ENCODE measurements around the gene SLC6A20.

DNA sequence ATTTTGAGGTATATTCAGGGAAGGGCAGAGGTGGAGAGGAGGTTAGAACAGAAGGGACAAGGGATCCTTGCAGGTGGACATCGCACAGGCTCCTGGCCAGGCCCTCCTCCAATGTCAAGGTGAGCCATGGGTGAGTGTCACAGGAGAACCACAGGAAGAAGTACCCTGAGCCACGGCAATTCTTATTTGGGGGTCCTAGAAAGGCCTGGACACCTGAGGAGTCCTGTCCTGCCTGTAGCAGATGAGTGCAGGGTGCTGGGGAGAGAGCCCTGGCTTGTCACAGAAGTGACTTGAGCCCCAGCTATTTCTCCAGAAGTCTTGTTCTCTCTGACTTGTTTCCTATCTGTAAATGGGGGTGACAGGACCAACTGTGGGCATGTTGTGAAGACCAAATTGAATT lies 4.3 kb downstream of the SLC6A20 start:
- TF ChIP-seq, protein P1, sequence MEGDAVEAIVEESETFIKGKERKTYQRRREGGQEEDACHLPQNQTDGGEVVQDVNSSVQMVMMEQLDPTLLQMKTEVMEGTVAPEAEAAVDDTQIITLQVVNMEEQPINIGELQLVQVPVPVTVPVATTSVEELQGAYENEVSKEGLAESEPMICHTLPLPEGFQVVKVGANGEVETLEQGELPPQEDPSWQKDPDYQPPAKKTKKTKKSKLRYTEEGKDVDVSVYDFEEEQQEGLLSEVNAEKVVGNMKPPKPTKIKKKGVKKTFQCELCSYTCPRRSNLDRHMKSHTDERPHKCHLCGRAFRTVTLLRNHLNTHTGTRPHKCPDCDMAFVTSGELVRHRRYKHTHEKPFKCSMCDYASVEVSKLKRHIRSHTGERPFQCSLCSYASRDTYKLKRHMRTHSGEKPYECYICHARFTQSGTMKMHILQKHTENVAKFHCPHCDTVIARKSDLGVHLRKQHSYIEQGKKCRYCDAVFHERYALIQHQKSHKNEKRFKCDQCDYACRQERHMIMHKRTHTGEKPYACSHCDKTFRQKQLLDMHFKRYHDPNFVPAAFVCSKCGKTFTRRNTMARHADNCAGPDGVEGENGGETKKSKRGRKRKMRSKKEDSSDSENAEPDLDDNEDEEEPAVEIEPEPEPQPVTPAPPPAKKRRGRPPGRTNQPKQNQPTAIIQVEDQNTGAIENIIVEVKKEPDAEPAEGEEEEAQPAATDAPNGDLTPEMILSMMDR (IDR thresholded peaks at IDR 0.05), result no peak
- TF ChIP-seq POLR2A (IDR thresholded peaks at IDR 0.05), result no peak
